Measurements from ENCODE around the gene ZNF143.

The ZNF143 gene

DNA sequence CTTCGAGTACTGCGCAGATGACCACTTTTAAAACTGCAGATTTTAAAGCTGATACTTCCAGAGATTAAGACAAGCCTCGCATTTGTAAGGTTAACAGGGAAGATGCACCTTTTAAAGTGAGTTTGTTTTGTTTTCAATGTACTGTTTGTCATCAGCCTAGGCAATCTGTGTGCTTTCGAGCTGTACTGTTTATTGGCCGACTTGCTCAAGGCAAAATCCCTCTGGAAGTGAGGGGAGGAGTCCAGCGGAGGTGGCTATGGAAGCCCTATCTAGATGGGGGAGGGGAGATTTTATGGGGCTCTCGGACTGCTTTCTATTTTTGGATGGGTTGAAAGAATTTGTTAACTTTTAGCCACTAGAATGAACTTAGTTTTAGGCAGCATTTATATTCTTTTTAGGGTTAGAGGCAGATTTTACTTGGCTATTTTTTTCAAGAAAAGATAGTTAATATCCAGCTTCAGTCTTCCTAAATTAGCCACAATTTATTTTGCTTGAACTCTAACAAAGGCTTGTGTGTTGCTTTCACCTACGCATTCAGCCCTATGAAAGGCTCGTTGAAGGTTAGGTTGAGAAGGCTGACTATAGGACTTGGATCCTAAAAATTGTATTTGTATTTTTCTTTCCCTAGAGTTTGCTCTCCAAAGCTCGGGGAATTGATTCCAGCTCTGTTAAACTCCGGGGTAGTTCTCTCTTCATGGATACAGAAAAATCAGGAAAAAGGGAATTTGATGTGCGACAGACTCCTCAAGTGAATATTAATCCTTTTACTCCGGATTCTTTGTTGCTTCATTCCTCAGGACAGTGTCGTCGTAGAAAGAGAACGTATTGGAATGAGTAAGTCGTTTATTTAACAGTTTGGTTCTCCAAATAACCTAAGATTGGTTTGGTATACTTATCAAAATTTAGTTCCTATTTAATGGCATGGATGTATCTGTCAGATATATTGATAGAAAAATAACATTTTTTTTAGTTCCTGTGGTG lies 114.7 kb downstream of the ZNF143 start:
- peak; percentile 72 for DNase-seq (ENCODE audit: low spot score)

DNA sequence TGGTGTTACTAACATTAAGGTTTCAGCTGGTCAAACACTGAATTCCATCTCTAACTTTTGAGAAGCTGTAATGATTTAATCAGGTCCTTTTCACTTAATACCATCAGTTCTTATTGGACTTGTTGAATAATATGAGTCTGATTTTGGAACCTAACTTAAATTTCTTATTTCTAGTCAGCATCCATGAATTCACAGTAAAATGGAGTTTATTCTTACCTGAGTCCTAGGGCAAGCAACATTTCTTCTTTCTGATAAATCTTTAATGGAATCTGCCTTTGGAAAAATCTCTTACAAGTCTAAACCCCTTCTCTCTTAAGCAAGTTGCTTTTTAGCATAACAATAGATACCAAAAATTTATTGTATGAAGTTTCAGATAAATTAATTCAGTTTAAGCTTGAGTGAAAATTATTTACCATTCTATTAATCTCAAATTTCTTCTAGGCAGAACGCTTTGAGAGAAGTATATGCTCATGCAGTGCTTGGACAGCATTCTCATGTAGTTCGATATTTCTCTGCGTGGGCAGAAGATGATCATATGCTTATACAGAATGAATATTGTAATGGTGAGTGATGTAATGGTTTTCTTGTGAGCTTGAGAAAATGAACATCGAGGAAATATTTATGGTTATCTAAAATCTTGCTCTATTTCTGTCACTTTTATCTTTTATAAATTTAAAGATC lies 116.0 kb downstream of the ZNF143 start:
- no peak for DNase-seq (ENCODE audit: low spot score)

DNA sequence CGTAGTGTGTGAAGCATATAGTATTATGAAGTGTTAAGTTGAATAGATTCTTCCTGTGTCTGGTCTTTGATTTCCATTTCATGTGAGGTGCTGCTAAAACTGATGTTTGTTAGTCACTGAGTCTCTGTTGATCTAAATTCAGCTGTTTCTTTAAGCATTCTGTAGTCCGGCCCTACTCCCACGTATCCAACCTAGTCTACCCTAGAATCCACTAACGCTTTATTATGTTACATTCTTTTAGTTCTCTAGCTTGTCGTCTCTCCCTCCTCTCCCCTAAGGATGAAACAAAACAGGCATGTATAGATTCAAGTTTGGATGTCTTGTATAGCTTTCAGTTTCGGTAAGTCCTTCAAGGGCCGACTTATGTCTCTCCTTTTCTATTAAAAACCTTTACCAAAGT lies 116.7 kb downstream of the ZNF143 start:
- DNase-seq (ENCODE audit: low spot score): no peak
